Thyroid gland (tissue), 4 donors: ENCODE data around the gene ABCD1.

Source experiments
- CTCF ChIP-seq, 6 experiments: fragments of 200-600 bp in 3 of 6; fragments of 450-650 bp in 3 of 6; sonication (generic) in 3 of 6; IDR thresholded peaks; one replicate each; pipeline ENCODE4 v1.5.1; 2016 to 2019; ENCODE audit warnings: antibody characterized with exemption in 6 of 6, mild to moderate bottlenecking in 2 of 6, inconsistent platforms in 1 of 6, moderate library complexity in 1 of 6
- POLR2A ChIP-seq, 2 donors: fragments of 450-650 bp; IDR thresholded peaks; one replicate each; pipeline ENCODE4 v1.6.1; 2017; ENCODE audit warnings: antibody characterized with exemption in 2 of 2, mild to moderate bottlenecking in 2 of 2, moderate library complexity in 1 of 2

GRCh38 chrX:153684467-153685155, 40.0 kb upstream of the ABCD1 start:
- no peak for TF ChIP-seq CTCF (IDR thresholded peaks at IDR 0.05)
- no peak for TF ChIP-seq POLR2A (IDR thresholded peaks at IDR 0.05)
